HEK293T (cell line): ENCODE data around the gene SLC13A1.

Experiments used
- CTCF ChIA-PET: fragments of 350-600 bp; formaldehyde crosslinking; extraction: SDS; loops from one replicate; lab custom pipeline; 2021; ENCODE audit warnings: antibody characterized with exemption, inconsistent platforms; lab: Yijun Ruan, JAX
- POLR2A ChIA-PET: fragments of 350-600 bp; formaldehyde crosslinking; extraction: SDS; loops from one replicate; lab custom pipeline; 2020; ENCODE audit warnings: antibody characterized with exemption, inconsistent platforms; lab: Yijun Ruan, JAX
- DNase-seq: peaks from one replicate; pipeline ENCODE4 v3.0.0; 2012; ENCODE audit warnings: mixed read lengths; ENCODE audit errors: extremely low spot score
- ARNT ChIP-seq: fragments of 450-650 bp; IDR thresholded peaks from 2 replicates; pipeline ENCODE4 v1.6.1; 2017; ENCODE audit warnings: mild to moderate bottlenecking
- BHLHE40 ChIP-seq: fragments of 450-650 bp; IDR thresholded peaks from 2 replicates; pipeline ENCODE4 v1.6.1; 2016; ENCODE audit warnings: mild to moderate bottlenecking, moderate library complexity, borderline replicate concordance
- CTBP1 ChIP-seq: fragments of 450-650 bp; IDR thresholded peaks from 2 replicates; pipeline ENCODE4 v1.6.1; 2016; ENCODE audit warnings: borderline replicate concordance
- ELF4 ChIP-seq: fragments of 450-650 bp; IDR thresholded peaks from 2 replicates; pipeline ENCODE4 v1.6.1; 2017; ENCODE audit warnings: antibody characterized with exemption
- FOXA1 ChIP-seq: fragments of 450-650 bp; IDR thresholded peaks from 2 replicates; pipeline ENCODE4 v1.6.1; 2016; ENCODE audit warnings: mild to moderate bottlenecking
- FOXK2 ChIP-seq: fragments of 450-650 bp; IDR thresholded peaks from 2 replicates; pipeline ENCODE4 v1.6.1; 2016; ENCODE audit warnings: mild to moderate bottlenecking
- FOXM1 ChIP-seq: fragments of 450-650 bp; IDR thresholded peaks from 2 replicates; pipeline ENCODE4 v1.6.1; 2017; ENCODE audit warnings: mild to moderate bottlenecking, borderline replicate concordance
- HDGF ChIP-seq: fragments of 450-650 bp; IDR thresholded peaks from 2 replicates; pipeline ENCODE4 v1.6.1; 2017; ENCODE audit warnings: antibody characterized with exemption, borderline replicate concordance
- L3MBTL2 ChIP-seq: fragments of 450-650 bp; conservative IDR thresholded peaks from 2 replicates; pipeline ENCODE4 v1.6.1; 2016; ENCODE audit warnings: mild to moderate bottlenecking
- LEF1 ChIP-seq: fragments of 450-650 bp; IDR thresholded peaks from 2 replicates; pipeline ENCODE4 v1.6.1; 2017; ENCODE audit warnings: mild to moderate bottlenecking, borderline replicate concordance
- NFRKB ChIP-seq: fragments of 450-650 bp; IDR thresholded peaks from 2 replicates; pipeline ENCODE4 v1.6.1; 2016; ENCODE audit warnings: mild to moderate bottlenecking, moderate library complexity
- PKNOX1 ChIP-seq: fragments of 450-650 bp; IDR thresholded peaks from 2 replicates; pipeline ENCODE4 v1.6.1; 2016
- SP1 ChIP-seq: fragments of 450-650 bp; IDR thresholded peaks from 2 replicates; pipeline ENCODE4 v1.6.1; 2017
- SUZ12 ChIP-seq: fragments of 450-650 bp; IDR thresholded peaks from 2 replicates; pipeline ENCODE4 v1.6.1; 2016; ENCODE audit warnings: mild to moderate bottlenecking
- TARDBP ChIP-seq: fragments of 450-650 bp; IDR thresholded peaks from 2 replicates; pipeline ENCODE4 v1.6.1; 2016
- ZNF384 ChIP-seq: fragments of 450-650 bp; IDR thresholded peaks from 2 replicates; pipeline ENCODE4 v1.6.1; 2016

The SLC13A1 gene

GRCh38 chr7:123157606-123158005 lies 42.2 kb downstream of the SLC13A1 start:
- ChIA-PET CTCF (no interaction called here), POLR2A (no interaction called here)
- DNase-seq: no peak
- TF ChIP-seq L3MBTL2 (no peak), PKNOX1 (no peak), CTBP1 (no peak), FOXM1 (no peak), FOXK2 (no peak), BHLHE40 (no peak), ZNF384 (no peak), LEF1 (no peak), ARNT (no peak), SP1 (no peak), NFRKB (no peak), FOXA1 (no peak), HDGF (no peak), ELF4 (no peak), TARDBP (no peak)

GRCh38 chr7:123155571-123155970 lies 44.2 kb downstream of the SLC13A1 start:
- DNase-seq: no peak
- POLR2A ChIA-PET: no interaction called here
- CTCF ChIA-PET: interaction anchor here (1.1 kb wide), 1 partner anchor 212 kb away, joined by 4 read pairs; no protein-coding TSS in a partner anchor
- TF ChIP-seq FOXM1 (no peak), SP1 (no peak), HDGF (no peak), FOXA1 (no peak), SUZ12 (no peak), FOXK2 (no peak), CTBP1 (no peak), ZNF384 (no peak), BHLHE40 (no peak), TARDBP (no peak), L3MBTL2 (no peak), LEF1 (no peak), PKNOX1 (no peak), NFRKB (no peak), ARNT (no peak), ELF4 (no peak)

- CTCF ChIA-PET: interaction anchor here (0.5 to 0.7 kb wide), 2 partner anchors 167 to 351 kb away, joined by 3 to 4 read pairs; no protein-coding TSS in a partner anchor
Observed at GRCh38 chr7:123154231-123154860, 45.4 kb downstream of the SLC13A1 start.

GRCh38 chr7:123151443-123151842 lies 48.3 kb downstream of the SLC13A1 start:
- TF ChIP-seq SUZ12 (no peak), PKNOX1 (no peak), L3MBTL2 (no peak), FOXM1 (no peak), CTBP1 (no peak), FOXK2 (no peak), TARDBP (no peak)
- no peak for DNase-seq
- ChIA-PET POLR2A (no interaction called here), CTCF (no interaction called here)

More at GRCh38 chr7:123154231-123154860, 45.4 kb downstream of the SLC13A1 start:
- DNase-seq: peak; percentile 65
- TF ChIP-seq TARDBP (no peak), PKNOX1 (peak; percentile 55), NFRKB (no peak), ARNT (no peak)
- POLR2A ChIA-PET: no interaction called here

- ChIA-PET POLR2A (no interaction called here), CTCF (no interaction called here)
- no peak for DNase-seq
- no peak for TF ChIP-seq FOXA1
- no peak for TF ChIP-seq ZNF384
- TF ChIP-seq HDGF: no peak
- no peak for TF ChIP-seq SP1
- TF ChIP-seq FOXM1: no peak
- no peak for TF ChIP-seq TARDBP
- TF ChIP-seq NFRKB: no peak
- no peak for TF ChIP-seq CTBP1
- TF ChIP-seq BHLHE40: no peak
- no peak for TF ChIP-seq LEF1
- TF ChIP-seq FOXK2: no peak
- TF ChIP-seq ELF4: no peak
Observed at GRCh38 chr7:123148813-123149212, 51.0 kb downstream of the SLC13A1 start.
